Smooth muscle cell (in vitro differentiated cells): ENCODE measurements around the gene TNS3. TPM values are rescaled to one million over a fixed set of nuclear protein-coding genes. Genes with fewer than 3 reads are reported as not detected.

Source experiments
- DNase-seq: peaks from one replicate; lab custom pipeline; 2025; ENCODE audit not compliant: unreplicated experiment; lab: John Stamatoyannopoulos, UW
- H2AFZ ChIP-seq: fragments of 200-600 bp; sonication (generic); 2 replicates; pipeline ENCODE4 v1.6.0; 2016; ENCODE audit warnings: antibody characterized with exemption, low read depth, mild to moderate bottlenecking
- H3F3A ChIP-seq: fragments of 200-600 bp; sonication (generic); 2 replicates; pipeline ENCODE4 v1.6.0; 2017; ENCODE audit warnings: antibody characterized with exemption, low read depth
- H3K27ac ChIP-seq: fragments of 200-600 bp; sonication (generic); 2 replicates; pipeline ENCODE4 v1.5.1; 2016; ENCODE audit warnings: low read depth, mild to moderate bottlenecking
- H3K27me3 ChIP-seq: fragments of 200-600 bp; sonication (generic); 2 replicates; pipeline ENCODE4 v1.6.1; 2016; ENCODE audit warnings: low read depth, mild to moderate bottlenecking
- H3K36me3 ChIP-seq: fragments of 200-600 bp; sonication (generic); 2 replicates; pipeline ENCODE4 v1.5.1; 2016; ENCODE audit warnings: low read depth
- H3K4me1 ChIP-seq: fragments of 200-600 bp; sonication (generic); 2 replicates; pipeline ENCODE4 v1.5.1; 2016; ENCODE audit warnings: low read depth
- H3K4me2 ChIP-seq: fragments of 200-600 bp; sonication (generic); 2 replicates; pipeline ENCODE4 v1.6.0; 2016; ENCODE audit warnings: mild to moderate bottlenecking
- H3K4me3 ChIP-seq: fragments of 200-600 bp; sonication (generic); 2 replicates; pipeline ENCODE4 v1.5.1; 2016; ENCODE audit warnings: mild to moderate bottlenecking
- H3K79me2 ChIP-seq: fragments of 200-600 bp; sonication (generic); 2 replicates; pipeline ENCODE4 v1.6.0; 2016; ENCODE audit warnings: low read depth, mild to moderate bottlenecking
- H3K9ac ChIP-seq: fragments of 200-600 bp; sonication (generic); 2 replicates; pipeline ENCODE4 v1.6.0; 2016; ENCODE audit warnings: low read depth
- H3K9me3 ChIP-seq: fragments of 200-600 bp; sonication (generic); replicated peaks from 2 replicates; pipeline ENCODE4 v1.5.1; 2016; ENCODE audit warnings: low read depth
- H4K20me1 ChIP-seq: fragments of 200-600 bp; sonication (generic); 2 replicates; pipeline ENCODE4 v1.6.0; 2016; ENCODE audit warnings: low read depth
- CTCF ChIP-seq: fragments of 200-600 bp; sonication (generic); IDR thresholded peaks from 2 replicates; pipeline ENCODE4 v1.5.1; 2017; ENCODE audit warnings: borderline replicate concordance, mild to moderate bottlenecking, antibody characterized with exemption; ENCODE audit not compliant: insufficient read depth, poor library complexity, severe bottlenecking
- WGBS: methylation state at CpG from one replicate; pipeline ENCODE4 v1.1.7; 2016; ENCODE audit warnings: low lambda C conversion rate; 5-methylcytosine and 5-hydroxymethylcytosine counted together
- polyA plus RNA-seq: library from polyadenylated mRNA; unstranded; fragments of >200 nt; fragmentation: Nextera tagmentation; extraction: Ambion mirVana; gene quantifications from 2 replicates; pipeline ENCODE4 v1.2.1, GENCODE V29; 2016
- total RNA-seq: library from RNA; depleted of rRNA; stranded (reverse); fragments of >200 nt; gene quantifications from 2 replicates; pipeline ENCODE4 v1.2.3, GENCODE V29; 2014

Gene TNS3
- total and polyA plus RNA-seq, 2 experiments from 2014 or later, result 32.6 to 50.5 TPM

GRCh38 chr7:47376991-47377616, 204.8 kb downstream of the TNS3 start:
- peaks cover 98% of the 10 kb centered on the region for H4K20me1 ChIP-seq

GRCh38 chr7:47375121-47375938, 206.6 kb downstream of the TNS3 start:
- Histone ChIP-seq H3K79me2 (peaks cover 9% of the 10 kb centered on the region), H3K9me3 (no peaks in the 10 kb centered on the region), H3F3A (peaks cover 7% of the 10 kb centered on the region), H3K27me3 (no peaks in the 10 kb centered on the region), H2AFZ (no peak overlapping the region), H3K9ac (no peak overlapping the region), H3K4me3 (no peak overlapping the region), H3K36me3 (no peaks in the 10 kb centered on the region), H3K4me2 (peak overlapping the region; percentile 6), H4K20me1 (peaks cover 98% of the 10 kb centered on the region), H3K27ac (no peak overlapping the region), H3K4me1 (peaks cover 14% of the 10 kb centered on the region)
- 50% methylated on average over 11 of the region's 11 CpGs for WGBS
- no peak for TF ChIP-seq CTCF
- no peak for DNase-seq

More at GRCh38 chr7:47376991-47377616, 204.8 kb downstream of the TNS3 start:
- H3K4me2 ChIP-seq, result no peak overlapping the region
- no peaks in the 10 kb centered on the region for H3K27me3 ChIP-seq
- no peak for DNase-seq
- 87% methylated on average over 10 of the region's 10 CpGs for WGBS
- no peak overlapping the region for H2AFZ ChIP-seq
- H3K9me3 ChIP-seq, result no peaks in the 10 kb centered on the region
- no peaks in the 10 kb centered on the region for H3K36me3 ChIP-seq
- TF ChIP-seq CTCF, result no peak
- H3K4me3 ChIP-seq, result no peak overlapping the region
- H3K79me2 ChIP-seq, result peaks cover 9% of the 10 kb centered on the region
- H3F3A ChIP-seq, result peaks cover 16% of the 10 kb centered on the region
- no peak overlapping the region for H3K9ac ChIP-seq
- H3K4me1 ChIP-seq, result peaks cover 28% of the 10 kb centered on the region
- H3K27ac ChIP-seq, result no peak overlapping the region

GRCh38 chr7:47374538-47374937, 207.4 kb downstream of the TNS3 start:
- no peak for TF ChIP-seq CTCF
- H2AFZ ChIP-seq, result no peak overlapping the region
- H4K20me1 ChIP-seq, result peaks cover 98% of the 10 kb centered on the region
- peaks cover 9% of the 10 kb centered on the region for H3K79me2 ChIP-seq
- H3K4me1 ChIP-seq, result peaks cover 8% of the 10 kb centered on the region
- H3K4me2 ChIP-seq, result no peak overlapping the region
- no peaks in the 10 kb centered on the region for H3K36me3 ChIP-seq
- H3K9me3 ChIP-seq, result no peaks in the 10 kb centered on the region
- no peak overlapping the region for H3K9ac ChIP-seq
- H3K27me3 ChIP-seq, result no peaks in the 10 kb centered on the region
- H3F3A ChIP-seq, result peaks cover 7% of the 10 kb centered on the region
- H3K27ac ChIP-seq, result no peak overlapping the region
- WGBS, result 99% methylated on average over 3 of the region's 3 CpGs
- no peak for DNase-seq
- no peak overlapping the region for H3K4me3 ChIP-seq
